HG02981 (cell line): ENCODE results near the gene SLC44A1.

Experiments
- ATAC-seq: cut with Tn5 transposase; IDR thresholded peaks from one replicate; pipeline ENCODE4 v1.9.1; 2021; ENCODE audit warnings: mild to moderate bottlenecking, moderate library complexity; ENCODE audit not compliant: unreplicated experiment

Gene SLC44A1

GRCh38 chr9:105269593-105269992 lies 25.1 kb downstream of the SLC44A1 start:
- no peak for ATAC-seq

GRCh38 chr9:105270711-105271110 lies 26.3 kb downstream of the SLC44A1 start:
- ATAC-seq = no peak

DNA sequence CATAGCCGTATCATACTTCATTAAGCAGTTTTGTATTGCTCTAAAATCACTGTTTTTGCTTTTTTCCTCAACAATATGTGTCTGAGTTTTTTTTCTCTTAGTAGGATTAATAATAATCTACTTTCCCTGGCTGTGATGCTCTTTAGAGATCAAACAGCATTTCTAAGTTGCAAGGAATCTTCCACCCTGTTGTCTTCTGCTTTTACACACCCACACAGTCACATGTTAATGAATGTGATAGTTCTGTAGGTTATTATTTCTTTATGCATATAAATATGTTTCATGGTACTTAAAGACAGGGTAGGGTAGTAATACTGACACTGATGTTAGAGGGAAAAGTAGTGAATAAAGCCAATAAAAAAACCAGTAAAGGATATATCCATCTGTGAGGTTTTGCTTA lies 29.3 kb downstream of the SLC44A1 start:
- ATAC-seq = no peak

GRCh38 chr9:105275111-105275510 lies 30.7 kb downstream of the SLC44A1 start:
- no peak for ATAC-seq

DNA sequence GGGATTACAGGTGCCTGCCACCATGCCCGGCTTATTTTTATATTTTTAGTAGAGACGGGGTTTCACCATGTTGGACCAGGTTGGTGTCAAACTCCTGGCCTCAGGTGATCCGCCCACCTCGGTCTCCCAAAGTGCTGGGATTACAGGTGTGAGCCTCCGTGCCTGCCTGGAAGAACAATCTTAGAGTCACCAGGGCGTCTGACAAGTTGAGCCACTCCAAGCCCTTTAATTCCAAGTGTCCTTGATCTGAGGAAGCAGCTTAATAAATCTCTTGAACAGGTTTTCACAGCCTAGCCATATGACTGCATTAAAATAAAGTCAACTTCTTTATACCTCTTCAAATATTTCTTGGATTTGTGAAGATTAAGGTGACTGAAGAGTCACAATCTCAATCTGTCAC lies 31.5 kb downstream of the SLC44A1 start:
- ATAC-seq = no peak

DNA sequence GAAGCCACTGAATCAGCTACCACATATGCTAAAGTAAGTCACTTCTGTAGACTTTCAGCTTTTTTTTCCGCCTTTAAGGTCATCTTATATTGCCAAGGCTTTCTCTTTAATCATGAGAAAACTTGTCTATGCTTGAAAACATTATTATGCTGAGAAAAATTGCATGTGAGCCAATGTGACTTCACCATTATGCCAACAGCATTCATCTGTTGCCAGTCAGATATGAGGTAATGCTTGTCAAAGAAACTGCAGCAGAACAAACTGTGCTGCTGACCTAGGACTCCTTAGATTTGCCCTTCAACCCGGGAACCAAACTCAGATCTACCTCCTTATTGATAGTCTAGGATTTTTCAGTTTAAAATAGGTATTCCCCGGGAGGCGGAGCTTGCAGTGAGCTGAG lies 34.3 kb downstream of the SLC44A1 start:
- no peak for ATAC-seq

- ATAC-seq = no peak
Measured at GRCh38 chr9:105280691-105281090, 36.2 kb downstream of the SLC44A1 start.

DNA sequence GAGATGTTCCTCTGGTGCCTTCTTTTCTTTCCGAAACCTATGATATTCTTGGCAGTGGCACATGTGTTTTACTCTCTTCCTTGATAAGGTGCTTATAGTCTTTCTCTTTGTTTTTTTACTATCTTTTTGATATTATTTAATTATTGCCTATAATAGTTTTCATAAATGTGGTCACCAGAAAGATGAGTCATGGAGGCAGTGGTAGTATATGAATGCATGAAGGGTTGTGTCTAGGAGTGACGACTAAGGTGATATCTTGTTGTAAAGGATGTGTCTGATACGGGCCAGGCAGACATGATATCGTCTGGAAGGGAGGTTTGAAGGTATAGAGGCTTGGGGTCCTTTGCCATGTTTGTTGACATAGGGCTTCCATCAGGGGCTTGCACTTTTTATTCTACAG lies 36.8 kb downstream of the SLC44A1 start:
- no peak for ATAC-seq

DNA sequence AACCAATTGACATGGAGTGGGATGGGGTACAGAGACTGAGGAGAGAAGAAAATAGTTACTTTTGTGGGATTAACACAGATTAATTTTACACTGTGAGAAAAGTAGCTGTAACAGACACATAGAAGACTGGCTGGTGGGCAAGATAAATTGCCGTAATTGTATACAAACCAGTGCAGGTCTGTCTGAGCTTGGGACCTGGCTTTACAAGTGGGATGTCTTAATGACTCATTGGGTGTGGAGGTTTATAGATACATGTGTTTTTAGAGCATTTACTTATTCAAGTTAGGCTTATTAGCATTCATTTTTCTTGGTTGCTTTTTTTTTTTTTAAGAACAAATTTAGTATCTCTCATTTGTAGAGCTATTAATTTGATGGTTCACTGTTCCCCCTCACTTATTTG lies 37.5 kb downstream of the SLC44A1 start:
- ATAC-seq = no peak

DNA sequence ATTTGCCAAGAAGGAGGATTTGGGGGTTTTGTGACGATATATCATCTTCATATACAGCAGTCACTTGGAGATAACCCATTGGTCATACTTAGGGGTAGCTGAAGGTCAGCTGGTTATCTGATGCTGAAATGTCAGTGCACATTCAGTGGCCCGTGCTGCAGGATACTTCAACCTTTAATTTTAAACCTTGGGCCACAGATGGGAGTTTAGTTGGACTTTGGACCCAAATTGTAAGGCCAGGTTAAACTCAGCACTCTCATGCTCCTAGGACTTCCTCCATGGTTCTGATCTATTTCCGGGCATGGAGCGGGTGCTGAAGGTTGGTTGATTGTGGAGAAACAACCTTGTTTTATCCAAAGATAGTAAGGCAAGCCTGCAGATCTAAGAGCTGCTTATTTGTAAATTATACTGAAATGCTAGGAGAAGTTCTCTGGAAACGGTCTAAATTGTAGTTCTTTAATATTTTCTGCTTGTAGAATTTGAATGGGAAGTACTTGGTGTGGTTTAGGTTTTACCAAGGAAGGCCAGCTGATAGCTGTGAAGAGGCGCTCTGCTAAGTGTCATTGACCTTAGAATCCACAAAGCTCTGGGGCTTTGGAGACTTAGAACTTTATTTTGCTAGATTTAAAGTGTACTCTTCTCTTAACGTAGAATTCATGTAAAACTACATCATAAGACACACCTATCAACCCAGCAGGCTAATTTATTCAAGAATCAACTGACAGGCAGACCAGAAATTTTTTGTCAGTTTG lies 38.6 kb downstream of the SLC44A1 start:
- no peak for ATAC-seq

- no peak for ATAC-seq
Measured at GRCh38 chr9:105283795-105284194, 39.3 kb downstream of the SLC44A1 start.

DNA sequence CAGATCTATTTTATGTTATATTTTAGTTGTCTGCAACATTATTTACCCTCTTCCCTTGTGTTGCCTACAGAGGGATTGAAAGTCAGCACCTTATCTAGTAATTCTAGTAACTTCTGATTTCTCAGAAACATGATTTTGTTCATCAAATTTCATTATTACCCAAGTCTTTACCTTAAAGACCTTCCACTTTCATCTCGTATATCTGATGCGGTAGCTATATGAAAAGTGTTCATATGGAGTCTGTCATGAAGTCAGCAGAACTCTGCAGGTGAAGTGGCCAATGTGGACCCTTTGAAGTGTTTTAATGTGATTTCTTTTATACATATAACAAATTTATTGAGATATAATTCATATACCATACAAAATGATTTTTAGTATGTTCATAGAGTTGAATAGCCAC lies 40.0 kb downstream of the SLC44A1 start:
- no peak for ATAC-seq

GRCh38 chr9:105286098-105286497 lies 41.6 kb downstream of the SLC44A1 start:
- ATAC-seq = no peak

GRCh38 chr9:105289305-105289704 lies 44.9 kb downstream of the SLC44A1 start:
- no peak for ATAC-seq

DNA sequence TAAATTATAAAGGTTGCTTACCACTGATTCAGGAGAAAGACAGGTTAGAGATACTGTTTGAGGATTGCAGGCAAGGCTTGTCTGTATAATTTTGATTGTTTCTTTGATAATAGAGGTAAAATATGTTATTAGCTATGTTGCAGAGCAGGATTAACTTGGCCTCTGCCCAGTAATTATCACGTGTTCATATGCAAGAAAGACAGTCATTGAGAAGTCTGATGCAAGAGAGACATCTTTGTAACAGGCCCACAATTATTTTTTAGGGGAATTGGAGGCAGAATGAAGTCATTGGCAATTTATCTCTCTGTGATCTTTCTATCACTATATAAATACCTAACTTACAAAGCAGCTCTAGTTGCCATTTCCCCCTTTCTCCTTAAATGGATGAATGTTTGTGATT lies 46.0 kb downstream of the SLC44A1 start:
- ATAC-seq = no peak

GRCh38 chr9:105290954-105291353 lies 46.5 kb downstream of the SLC44A1 start:
- ATAC-seq = no peak

DNA sequence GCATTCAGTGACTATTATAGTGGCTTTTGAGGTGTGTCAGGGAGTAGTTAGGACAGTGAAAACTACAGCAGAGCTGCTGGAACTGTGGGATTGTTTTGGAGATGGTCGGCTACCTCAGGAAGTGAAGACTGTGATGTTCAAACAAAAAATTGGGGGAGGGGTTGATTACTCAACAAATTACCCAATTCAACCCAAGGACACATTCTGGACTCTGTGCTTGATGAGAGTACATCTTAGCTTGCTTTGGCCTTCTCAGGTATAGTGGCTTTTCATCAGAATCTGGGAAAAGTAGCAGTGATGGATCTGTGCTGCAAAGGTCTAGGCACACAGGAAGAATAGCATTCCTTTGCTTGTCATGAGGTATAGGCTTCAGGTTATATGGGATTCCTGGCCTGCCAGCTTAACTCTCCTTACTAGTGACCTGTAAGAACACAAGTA lies 47.0 kb downstream of the SLC44A1 start:
- no peak for ATAC-seq

DNA sequence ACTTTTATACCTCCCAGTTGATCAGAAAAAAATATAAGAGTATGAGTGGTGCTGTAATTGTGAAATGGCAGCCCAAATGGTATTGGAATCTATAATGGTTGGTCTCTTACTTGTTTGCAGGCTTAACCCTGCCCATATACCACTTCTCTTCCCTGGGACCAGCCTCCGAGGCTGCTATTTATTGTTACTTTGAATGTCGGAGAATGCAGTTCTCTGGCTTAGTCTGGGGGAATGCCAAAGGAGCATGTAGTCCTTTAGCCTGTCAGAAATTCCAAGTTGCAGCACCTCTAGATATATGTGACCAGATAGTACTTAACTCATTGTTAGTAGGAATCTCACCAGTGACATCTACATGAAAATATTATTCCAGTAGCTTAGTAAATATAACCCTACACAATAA lies 47.5 kb downstream of the SLC44A1 start:
- no peak for ATAC-seq

DNA sequence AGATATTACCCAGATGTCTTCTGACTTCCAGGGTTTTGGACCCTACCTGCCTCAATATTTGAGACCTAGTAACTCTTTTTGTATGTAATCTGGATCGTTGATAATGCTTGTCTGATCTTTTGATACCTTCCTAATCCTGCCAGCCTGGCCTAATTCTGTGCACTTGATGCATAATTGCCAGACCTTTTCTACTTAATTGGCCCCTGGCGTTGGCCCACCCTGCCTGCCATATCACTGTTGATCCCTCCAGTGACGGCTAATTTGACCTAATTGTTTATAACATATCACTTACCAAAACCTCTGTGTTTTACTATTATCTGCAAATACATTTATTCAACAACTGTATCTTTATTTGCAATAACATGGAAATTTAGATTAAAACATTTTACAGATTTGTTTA lies 49.0 kb downstream of the SLC44A1 start:
- no peak for ATAC-seq

DNA sequence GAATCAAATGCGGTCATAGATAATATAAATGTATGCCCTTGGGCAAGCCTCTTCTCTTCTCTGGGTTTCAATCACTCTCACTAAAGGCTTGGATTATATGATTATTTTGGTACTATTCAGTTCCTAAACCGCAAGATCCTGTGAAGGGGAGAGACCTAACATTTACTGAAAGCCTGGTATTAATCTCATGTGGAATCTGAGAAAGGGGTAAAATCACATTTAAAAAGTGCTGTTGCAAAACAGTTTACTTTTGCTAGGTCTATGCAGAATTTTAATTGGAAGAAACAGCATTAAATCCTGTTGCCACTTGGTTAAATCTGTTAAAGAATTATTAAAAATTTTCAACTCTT lies 50.7 kb downstream of the SLC44A1 start:
- ATAC-seq = no peak

- no peak for ATAC-seq
Measured at GRCh38 chr9:105295986-105296385, 51.5 kb downstream of the SLC44A1 start.

DNA sequence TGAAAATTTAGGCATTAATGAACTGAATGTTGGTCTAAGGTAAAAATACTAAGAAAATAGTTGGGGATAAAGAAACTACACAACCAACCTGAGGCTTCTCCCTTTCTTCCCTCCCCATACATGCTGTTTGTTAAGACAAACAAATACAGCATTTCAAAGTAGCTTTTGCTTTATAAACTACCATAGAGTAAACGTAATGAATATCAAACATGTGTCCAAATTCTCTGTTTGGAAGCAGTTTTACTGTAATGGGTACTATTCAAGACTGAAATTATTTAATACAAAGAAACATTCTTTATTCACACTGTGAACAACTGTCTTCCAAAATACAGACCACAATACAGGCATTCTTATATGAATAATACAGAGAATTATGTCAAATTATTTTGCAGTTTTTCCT lies 52.0 kb downstream of the SLC44A1 start:
- ATAC-seq = no peak

DNA sequence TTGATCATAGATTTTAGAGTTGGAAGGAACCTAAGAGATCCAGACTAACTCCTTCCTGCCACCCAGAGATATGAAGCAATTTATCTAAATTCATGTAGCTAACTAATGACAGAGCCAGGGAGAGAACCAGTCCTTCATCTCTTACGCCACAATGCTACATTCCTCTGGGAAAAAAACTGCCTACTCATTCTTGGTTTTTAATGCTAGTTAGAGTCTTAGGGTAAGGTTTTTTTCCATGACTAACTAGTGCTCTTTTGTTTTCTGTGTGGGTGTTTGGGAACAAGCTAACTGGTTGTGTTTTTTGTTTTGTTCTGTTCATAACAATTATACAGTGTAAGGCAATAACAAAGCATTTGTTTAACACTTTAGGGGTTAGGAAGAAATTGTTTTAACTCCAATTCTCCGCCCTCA lies 52.4 kb downstream of the SLC44A1 start:
- ATAC-seq = no peak
